Stimulated activated naive CD4-positive, alpha-beta T cell (primary cell): ENCODE measurements around the gene PHF23.

ENCODE experiments used
- DNase-seq, 6 experiments: peaks; one replicate each; lab custom pipeline; 2025; lab: John Stamatoyannopoulos, UW

The PHF23 gene

DNA sequence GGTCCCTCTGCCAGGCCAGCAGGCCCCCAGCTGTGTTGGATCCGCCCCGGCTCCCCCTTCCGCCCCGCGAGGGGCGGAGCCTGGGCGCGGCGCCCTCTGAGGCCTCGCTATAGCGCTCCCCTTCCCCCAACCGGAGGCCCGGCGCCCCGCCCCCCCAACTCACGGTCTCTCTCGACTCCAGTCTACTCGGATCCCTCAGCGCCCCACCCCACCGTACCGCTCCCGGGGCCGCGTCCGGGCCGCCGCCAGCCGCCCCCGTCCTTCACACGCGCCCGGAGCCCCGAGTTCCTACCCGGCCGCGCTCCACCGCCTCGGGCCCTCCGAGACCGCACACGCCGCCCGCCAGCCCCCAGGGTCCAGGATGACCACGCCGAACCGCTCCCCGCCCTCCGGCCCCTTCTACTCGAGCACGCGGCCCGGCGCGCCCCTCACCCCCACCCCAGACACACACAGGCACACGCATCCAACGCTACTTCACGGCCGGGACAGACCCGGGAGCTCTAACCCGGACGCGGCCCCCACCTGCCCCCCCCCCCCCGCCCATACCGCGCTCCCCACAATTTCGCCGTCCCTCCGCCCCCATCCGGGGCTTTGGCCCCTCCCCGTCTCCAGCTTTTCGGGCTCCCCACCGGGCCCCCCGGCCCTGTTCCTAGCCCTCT is 1.4 kb downstream of the PHF23 start:
- peak; percentile 58 to 82 (median 68) for DNase-seq

GRCh38 chr17:7237266-7237760 is 1.9 kb downstream of the PHF23 start:
- DNase-seq, result no peak

DNA sequence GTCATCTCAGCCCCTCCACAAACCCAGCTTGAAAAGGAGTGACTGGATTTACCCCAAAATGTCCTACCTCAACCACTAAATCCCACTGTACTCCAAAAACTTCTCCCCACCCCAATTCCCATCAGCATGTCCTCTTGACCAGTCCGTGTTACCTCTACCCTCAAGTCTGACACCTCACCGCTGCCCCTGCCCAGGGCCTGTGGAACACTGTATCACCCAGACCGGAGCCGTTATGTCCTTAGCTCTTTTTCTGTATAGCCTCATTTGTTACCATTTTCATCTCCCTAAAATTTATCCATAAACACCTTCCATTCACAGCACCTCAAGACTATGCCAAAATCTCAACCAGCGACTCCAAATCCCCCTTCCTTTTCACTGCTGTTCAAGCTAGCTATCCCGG is 2.4 kb downstream of the PHF23 start:
- DNase-seq, result no peak

- DNase-seq, result no peak
These were observed 3.3 kb downstream of the PHF23 start for GRCh38 chr17:7235693-7236665.

GRCh38 chr17:7234083-7234951 is 4.9 kb downstream of the PHF23 start, which contains the start of gene DVL2:
Gene DVL2 (minus strand): TSS chr17:7234517. CDS start chr17:7234262, 255 bp downstream.
- DNase-seq, result peak; percentile 86 to 94 (median 92)

- DNase-seq, result no peak
These were observed 5.6 kb downstream of the PHF23 start for GRCh38 chr17:7233701-7234082.

GRCh38 chr17:7232114-7232513 is 7.1 kb downstream of the PHF23 start:
- DNase-seq, result no peak

GRCh38 chr17:7229504-7229903 is 9.8 kb downstream of the PHF23 start:
- no peak for DNase-seq

DNA sequence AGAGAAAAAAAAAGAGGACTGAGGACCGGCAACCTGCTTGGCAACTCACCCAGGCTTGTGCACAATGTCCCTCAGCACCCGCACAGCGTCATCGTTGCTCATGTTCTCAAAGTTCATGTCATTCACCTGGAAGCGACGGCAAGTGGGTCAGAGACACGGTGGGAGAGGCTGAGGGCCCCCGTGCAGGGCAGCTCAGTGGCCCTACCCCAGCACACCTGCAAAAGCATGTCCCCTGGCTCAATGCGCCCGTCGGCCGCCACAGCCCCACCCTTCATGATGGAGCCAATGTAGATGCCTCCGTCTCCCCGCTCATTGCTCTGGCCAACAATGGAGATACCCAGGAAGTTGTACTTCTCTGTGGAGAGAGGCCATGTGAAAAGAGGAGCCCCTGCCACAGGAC is 10.3 kb downstream of the PHF23 start:
- DNase-seq, result no peak

DNA sequence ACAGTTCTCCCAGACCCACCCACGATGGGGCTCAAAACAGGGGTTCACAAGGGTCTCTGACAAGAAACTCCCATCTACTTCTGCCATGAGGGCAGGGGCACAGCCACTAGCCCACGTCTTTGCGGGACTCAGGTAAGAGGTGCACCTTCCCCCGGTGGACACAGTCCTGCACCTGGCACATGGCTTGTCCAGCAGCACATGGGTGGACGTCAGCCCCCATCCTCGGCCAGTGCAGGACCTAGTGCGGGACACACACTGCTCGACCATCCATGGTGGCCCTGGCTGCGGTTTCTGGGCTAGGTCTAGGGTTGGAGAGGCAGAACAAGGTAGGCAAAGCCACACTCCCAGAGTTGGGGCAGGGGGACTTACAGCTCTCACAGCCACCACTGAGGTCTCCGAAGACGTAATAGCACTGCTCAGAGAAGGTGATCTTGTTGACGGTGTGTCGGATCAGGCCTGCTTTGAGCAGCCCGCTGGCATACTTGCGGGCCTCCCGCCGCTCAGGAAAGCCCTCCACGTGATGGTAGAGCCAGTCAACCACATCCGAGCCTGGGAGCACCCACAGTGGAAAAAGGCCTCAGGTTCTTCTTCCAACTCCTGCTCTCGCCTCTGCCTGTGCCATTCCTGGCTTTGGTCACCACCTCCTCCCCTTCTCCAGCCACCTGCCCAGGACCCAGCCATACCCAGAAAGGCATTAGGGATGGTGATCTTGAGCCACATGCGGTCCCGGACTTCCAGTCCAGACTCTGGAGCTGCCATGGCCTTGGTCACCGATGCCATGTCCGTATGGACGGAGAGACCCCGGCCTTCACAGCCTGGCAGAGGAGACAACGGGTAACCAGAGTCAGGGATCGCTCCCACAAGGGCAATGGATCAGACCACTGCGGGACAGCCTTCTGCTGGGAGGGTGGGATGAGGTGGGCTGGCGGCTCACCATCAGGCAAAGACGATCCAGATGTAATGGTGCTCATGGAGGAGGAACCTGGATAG is 12.2 kb downstream of the PHF23 start:
- DNase-seq, result no peak

GRCh38 chr17:7225711-7226331 is 13.4 kb downstream of the PHF23 start:
- no peak for DNase-seq

- DNase-seq, result no peak
These were observed 14.6 kb downstream of the PHF23 start for GRCh38 chr17:7224661-7225111.

GRCh38 chr17:7224110-7224509 is 15.1 kb downstream of the PHF23 start:
- no peak for DNase-seq

- DNase-seq, result no peak
These were observed 15.9 kb downstream of the PHF23 start for GRCh38 chr17:7223375-7223774.

DNA sequence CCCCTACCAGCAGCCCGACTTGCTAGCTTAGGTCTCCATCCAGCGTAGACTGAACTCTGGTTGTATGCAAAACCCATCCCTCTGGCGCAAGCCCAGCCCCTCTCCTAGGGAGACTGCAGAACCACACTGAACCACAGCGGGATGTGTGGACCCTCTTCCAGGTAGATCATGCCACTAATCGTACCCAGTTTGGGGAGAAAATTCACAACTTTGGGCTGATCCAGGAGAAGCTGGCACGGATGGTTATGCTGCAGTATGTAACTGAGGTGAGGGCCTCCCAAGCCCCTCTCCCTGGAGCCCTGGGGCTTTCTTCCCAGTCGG is 16.3 kb downstream of the PHF23 start:
- no peak for DNase-seq

GRCh38 chr17:7222093-7222971 is 16.9 kb downstream of the PHF23 start:
- DNase-seq, result no peak

GRCh38 chr17:7221278-7222092 is 17.8 kb downstream of the PHF23 start:
- no peak for DNase-seq

GRCh38 chr17:7220593-7221277 is 18.5 kb downstream of the PHF23 start:
- DNase-seq, result peak in 5 of 6 experiments; percentile 38 to 48 (median 41)
